ENCODE results near the gene ARAF. TPM values are rescaled to one million over a fixed set of nuclear protein-coding genes. Genes with fewer than 3 reads are reported as not detected.

ARAF gene
- total RNA-seq, 1 experiment from 2014 or later, result 60.0 TPM

DNA sequence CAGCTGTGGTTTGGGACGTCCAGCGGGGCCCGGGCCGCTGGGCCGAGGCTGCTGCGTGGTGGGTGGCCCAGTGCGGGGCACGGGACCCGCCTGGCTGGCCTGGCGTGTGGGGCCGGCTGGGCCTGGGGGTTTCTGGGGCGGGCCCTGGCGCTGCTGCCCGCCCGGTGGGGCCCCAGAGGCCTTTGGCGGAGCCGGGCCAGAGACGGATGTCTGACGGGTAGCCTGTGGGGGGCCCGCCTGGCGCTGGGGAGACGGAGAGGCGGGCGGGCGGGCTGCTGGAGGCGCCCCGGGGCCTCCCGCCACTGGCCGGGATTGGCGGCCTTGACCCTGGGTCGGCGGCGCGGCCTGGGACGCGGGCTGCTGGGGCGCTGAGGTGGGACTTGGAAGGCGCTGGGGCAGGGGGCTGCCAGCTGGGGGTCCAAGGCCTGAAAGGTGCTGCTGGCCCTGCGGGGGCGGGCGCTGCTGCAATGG, 13.1 kb downstream of the ARAF start:
- intact Hi-C loops (cut with micrococcal nuclease; ENCODE audit: unreplicated experiment), result no loop called here
- Histone ChIP-seq H3K36me3 (ENCODE audit: insufficient read depth, low read length, poor library complexity, severe bottlenecking) (peaks cover 6% of the 10 kb centered on the region), H3K27ac (ENCODE audit: low read depth, low read length, poor library complexity, severe bottlenecking) (no peak overlapping the region), H3K4me1 (ENCODE audit: insufficient read depth, low read length, poor library complexity, severe bottlenecking) (no peaks in the 10 kb centered on the region), H3K27me3 (replicated peaks; ENCODE audit: insufficient read depth, low read depth, low read length, poor library complexity) (no peaks in the 10 kb centered on the region), H3K4me3 (ENCODE audit: low read depth, low read length, poor library complexity, severe bottlenecking) (no peak overlapping the region), H3K9me3 (ENCODE audit: low read depth, low read length, poor library complexity, severe bottlenecking) (no peaks in the 10 kb centered on the region)
- CTCF ChIA-PET, result no interaction called here
- POLR2A ChIA-PET (ENCODE audit: low non-redundant PET), result no interaction called here
- DNase-seq (ENCODE audit: low spot score), result no peak
- no peak for TF ChIP-seq EZH2 (IDR thresholded peaks at IDR 0.05; ENCODE audit: borderline replicate concordance, low read depth, low read length, poor library complexity, severe bottlenecking)
- TF ChIP-seq, protein P1, sequence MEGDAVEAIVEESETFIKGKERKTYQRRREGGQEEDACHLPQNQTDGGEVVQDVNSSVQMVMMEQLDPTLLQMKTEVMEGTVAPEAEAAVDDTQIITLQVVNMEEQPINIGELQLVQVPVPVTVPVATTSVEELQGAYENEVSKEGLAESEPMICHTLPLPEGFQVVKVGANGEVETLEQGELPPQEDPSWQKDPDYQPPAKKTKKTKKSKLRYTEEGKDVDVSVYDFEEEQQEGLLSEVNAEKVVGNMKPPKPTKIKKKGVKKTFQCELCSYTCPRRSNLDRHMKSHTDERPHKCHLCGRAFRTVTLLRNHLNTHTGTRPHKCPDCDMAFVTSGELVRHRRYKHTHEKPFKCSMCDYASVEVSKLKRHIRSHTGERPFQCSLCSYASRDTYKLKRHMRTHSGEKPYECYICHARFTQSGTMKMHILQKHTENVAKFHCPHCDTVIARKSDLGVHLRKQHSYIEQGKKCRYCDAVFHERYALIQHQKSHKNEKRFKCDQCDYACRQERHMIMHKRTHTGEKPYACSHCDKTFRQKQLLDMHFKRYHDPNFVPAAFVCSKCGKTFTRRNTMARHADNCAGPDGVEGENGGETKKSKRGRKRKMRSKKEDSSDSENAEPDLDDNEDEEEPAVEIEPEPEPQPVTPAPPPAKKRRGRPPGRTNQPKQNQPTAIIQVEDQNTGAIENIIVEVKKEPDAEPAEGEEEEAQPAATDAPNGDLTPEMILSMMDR (conservative IDR thresholded peaks at IDR 0.05; ENCODE audit: low read depth, low read length), result no peak
- no TSS peak for BruUV-seq (replicated peaks)

DNA sequence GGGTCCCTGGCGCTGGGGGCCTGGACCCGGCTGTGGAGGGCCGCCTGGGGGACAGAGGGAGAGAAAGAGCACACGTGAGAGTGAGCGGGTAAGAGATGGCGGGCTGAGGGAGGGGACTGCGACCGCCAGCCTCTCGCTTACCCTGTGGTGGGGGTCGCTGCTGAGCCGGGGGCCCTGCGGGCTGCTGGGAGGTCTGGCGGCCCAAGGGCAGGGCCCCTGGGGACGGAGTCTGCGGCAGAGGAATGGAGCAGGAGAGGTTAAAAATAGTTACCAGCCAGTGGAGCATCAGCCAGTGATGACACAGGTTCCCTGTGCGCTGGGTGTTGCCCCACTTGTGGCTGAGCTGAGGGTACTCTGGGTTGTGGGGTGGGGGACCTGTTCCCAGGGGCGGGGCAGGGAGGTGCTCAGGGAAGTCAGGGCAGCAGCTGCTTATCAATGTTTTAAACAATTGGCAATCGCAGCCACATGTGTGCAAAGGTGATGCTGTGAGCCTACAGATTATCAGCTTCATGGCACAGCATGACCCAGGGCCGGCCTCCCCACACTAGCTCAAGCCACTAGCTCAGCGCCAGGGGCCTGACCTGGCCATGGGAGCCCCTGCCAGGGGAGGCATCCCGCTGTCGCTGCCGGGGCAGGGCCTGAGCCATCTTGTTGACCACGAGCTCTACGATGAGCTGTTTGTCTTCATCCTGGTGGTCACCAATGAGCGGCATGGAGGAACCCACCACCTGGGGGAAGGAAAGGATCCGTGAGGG, 13.7 kb downstream of the ARAF start:
- DNase-seq (ENCODE audit: low spot score), result no peak
- Histone ChIP-seq H3K4me3 (ENCODE audit: low read depth, low read length, poor library complexity, severe bottlenecking) (no peak overlapping the region), H3K9me3 (ENCODE audit: low read depth, low read length, poor library complexity, severe bottlenecking) (no peaks in the 10 kb centered on the region), H3K27me3 (replicated peaks; ENCODE audit: insufficient read depth, low read depth, low read length, poor library complexity) (no peaks in the 10 kb centered on the region), H3K4me1 (ENCODE audit: insufficient read depth, low read length, poor library complexity, severe bottlenecking) (no peaks in the 10 kb centered on the region), H3K27ac (ENCODE audit: low read depth, low read length, poor library complexity, severe bottlenecking) (no peak overlapping the region), H3K36me3 (ENCODE audit: insufficient read depth, low read length, poor library complexity, severe bottlenecking) (peaks cover 6% of the 10 kb centered on the region)
- TF ChIP-seq, protein P1 (conservative IDR thresholded peaks at IDR 0.05; ENCODE audit: low read depth, low read length), result no peak
- no peak for TF ChIP-seq EZH2 (IDR thresholded peaks at IDR 0.05; ENCODE audit: borderline replicate concordance, low read depth, low read length, poor library complexity, severe bottlenecking)
- POLR2A ChIA-PET (ENCODE audit: low non-redundant PET), result no interaction called here
- CTCF ChIA-PET, result no interaction called here
- no TSS peak for BruUV-seq (replicated peaks)
- intact Hi-C loops (cut with micrococcal nuclease; ENCODE audit: unreplicated experiment), result no loop called here

DNA sequence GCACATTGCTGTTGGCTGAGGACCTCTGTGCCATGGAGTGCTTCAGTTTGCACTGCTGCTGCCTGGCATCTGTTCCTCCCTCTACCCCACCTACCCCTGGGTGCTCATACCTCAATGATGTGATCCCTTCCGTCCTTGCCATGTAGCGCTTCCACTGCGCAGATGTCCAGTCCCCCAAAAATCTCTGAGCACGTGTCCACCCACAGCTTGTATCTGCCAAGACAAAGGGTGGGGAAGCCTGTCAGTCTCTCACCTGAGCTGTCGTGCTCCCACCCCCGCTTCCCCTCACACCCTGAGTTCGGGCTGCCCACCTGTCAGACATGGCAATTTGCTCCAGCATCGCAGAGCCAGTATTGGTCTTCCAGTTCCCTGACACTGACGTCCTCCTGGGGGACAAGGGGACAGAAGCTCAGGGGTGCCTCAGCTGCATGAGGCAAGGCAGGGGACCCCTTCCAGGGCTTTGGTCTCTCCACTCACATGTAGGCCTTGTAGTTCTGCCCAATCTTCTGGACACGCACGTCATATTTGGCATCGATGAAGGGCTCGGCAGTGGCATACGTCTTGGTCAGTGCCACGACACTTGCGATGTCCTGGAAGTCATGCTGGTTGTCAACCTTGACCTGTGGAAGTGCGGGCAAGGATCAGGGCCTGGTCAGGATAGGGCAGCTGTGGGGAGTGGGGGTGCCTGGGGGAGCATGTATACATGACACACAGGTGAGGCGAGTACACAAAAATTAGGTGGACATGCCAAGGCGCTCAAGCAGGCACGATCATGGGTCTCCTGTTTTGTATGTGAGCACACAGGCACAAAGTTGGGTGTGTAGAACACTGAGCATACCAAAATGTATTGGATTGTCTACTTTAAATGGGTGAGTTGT, 15.3 kb downstream of the ARAF start:
- TF ChIP-seq, protein P1 (conservative IDR thresholded peaks at IDR 0.05; ENCODE audit: low read depth, low read length), result no peak
- no peaks in the 10 kb centered on the region for H3K9me3 ChIP-seq (ENCODE audit: low read depth, low read length, poor library complexity, severe bottlenecking)
- no peak overlapping the region for H3K27ac ChIP-seq (ENCODE audit: low read depth, low read length, poor library complexity, severe bottlenecking)
- peaks cover 4% of the 10 kb centered on the region for H3K36me3 ChIP-seq (ENCODE audit: insufficient read depth, low read length, poor library complexity, severe bottlenecking)
- H3K27me3 ChIP-seq (replicated peaks; ENCODE audit: insufficient read depth, low read depth, low read length, poor library complexity), result no peaks in the 10 kb centered on the region
- no peaks in the 10 kb centered on the region for H3K4me1 ChIP-seq (ENCODE audit: insufficient read depth, low read length, poor library complexity, severe bottlenecking)
- H3K4me3 ChIP-seq (ENCODE audit: low read depth, low read length, poor library complexity, severe bottlenecking), result no peak overlapping the region
- ChIA-PET POLR2A (ENCODE audit: low non-redundant PET) (no interaction called here), CTCF (no interaction called here)
- intact Hi-C loops (cut with micrococcal nuclease; ENCODE audit: unreplicated experiment), result no loop called here
- DNase-seq (ENCODE audit: low spot score), result no peak
- BruUV-seq (replicated peaks), result no TSS peak
